ENCODE data around the gene PREX1. TPM values are rescaled to one million over a fixed set of nuclear protein-coding genes. Genes with fewer than 3 reads are reported as not detected.

The PREX1 gene
- total RNA-seq, 1 donor from 2014 or later = 17.7 TPM

DNA sequence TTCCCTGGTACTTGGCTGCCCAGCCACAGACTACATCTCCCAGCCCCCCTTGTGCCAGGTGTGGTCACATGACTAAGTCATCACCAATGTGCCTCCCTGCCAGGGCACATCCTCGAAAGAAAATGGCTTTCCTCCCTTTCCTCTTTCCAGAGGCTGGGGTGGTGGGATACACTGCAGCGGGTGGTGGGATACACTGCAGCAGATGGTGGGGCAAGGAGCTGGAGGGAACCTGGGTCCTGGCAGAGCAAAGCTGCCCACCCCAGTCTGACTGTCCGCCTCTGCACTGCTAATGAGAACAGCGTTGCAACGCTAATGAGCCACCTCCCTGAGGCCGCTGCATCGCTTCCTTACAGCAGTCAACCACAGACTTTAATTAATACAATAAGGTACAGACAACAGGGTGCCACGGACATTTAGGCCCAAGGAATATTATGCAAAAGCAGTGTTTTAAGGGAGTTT lies 125.3 kb downstream of the PREX1 start:
- H3K27me3 ChIP-seq = no peaks in the 10 kb centered on the region
- H3K9me3 ChIP-seq = no peaks in the 10 kb centered on the region
- H3K36me3 ChIP-seq = no peaks in the 10 kb centered on the region
- DNase-seq (ENCODE audit: extremely low spot score in 2 of 2) = no peak
- no peak overlapping the region for H3K4me3 ChIP-seq
- H3K27ac ChIP-seq = no peak overlapping the region
- H3K4me1 ChIP-seq = peaks cover 10% of the 10 kb centered on the region
- TF ChIP-seq, protein P1, sequence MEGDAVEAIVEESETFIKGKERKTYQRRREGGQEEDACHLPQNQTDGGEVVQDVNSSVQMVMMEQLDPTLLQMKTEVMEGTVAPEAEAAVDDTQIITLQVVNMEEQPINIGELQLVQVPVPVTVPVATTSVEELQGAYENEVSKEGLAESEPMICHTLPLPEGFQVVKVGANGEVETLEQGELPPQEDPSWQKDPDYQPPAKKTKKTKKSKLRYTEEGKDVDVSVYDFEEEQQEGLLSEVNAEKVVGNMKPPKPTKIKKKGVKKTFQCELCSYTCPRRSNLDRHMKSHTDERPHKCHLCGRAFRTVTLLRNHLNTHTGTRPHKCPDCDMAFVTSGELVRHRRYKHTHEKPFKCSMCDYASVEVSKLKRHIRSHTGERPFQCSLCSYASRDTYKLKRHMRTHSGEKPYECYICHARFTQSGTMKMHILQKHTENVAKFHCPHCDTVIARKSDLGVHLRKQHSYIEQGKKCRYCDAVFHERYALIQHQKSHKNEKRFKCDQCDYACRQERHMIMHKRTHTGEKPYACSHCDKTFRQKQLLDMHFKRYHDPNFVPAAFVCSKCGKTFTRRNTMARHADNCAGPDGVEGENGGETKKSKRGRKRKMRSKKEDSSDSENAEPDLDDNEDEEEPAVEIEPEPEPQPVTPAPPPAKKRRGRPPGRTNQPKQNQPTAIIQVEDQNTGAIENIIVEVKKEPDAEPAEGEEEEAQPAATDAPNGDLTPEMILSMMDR (IDR thresholded peaks at IDR 0.05) = no peak
- TF ChIP-seq POLR2AphosphoS5 (IDR thresholded peaks at IDR 0.05; ENCODE audit: insufficient read depth in 1 of 2, low read depth in 1 of 2) (no peak), POLR2A (IDR thresholded peaks at IDR 0.05) (no peak)
- intact Hi-C loops (cut with DNase I) = no loop called here

DNA sequence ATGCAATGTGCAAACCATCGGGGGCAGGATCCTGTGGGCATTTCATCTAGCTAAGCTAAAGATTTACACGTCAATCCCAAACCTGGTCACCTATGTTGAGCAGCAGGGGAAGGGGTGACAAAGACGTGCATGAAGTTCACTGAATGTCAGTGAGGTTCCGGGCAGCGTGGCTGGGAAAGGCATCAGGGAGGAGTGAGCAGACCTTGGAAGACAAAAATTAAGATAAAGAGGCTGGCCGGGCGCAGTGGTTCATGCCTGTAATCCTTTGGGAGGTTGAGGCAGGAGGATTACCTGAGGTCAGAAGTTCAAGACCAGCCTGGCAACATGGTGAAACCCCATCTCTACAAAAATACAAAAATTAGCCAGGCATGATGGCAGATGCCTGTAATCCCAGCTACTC lies 126.1 kb downstream of the PREX1 start:
- Histone ChIP-seq H3K27ac (no peak overlapping the region), H3K27me3 (no peaks in the 10 kb centered on the region), H3K36me3 (no peaks in the 10 kb centered on the region), H3K9me3 (no peaks in the 10 kb centered on the region), H3K4me1 (peaks cover 6% of the 10 kb centered on the region), H3K4me3 (no peak overlapping the region)
- intact Hi-C loops (cut with DNase I) = no loop called here
- TF ChIP-seq, protein P1 (IDR thresholded peaks at IDR 0.05) = no peak
- TF ChIP-seq POLR2AphosphoS5 (IDR thresholded peaks at IDR 0.05; ENCODE audit: insufficient read depth in 1 of 2, low read depth in 1 of 2) (no peak), POLR2A (IDR thresholded peaks at IDR 0.05) (no peak)
- DNase-seq (ENCODE audit: extremely low spot score in 2 of 2) = no peak

DNA sequence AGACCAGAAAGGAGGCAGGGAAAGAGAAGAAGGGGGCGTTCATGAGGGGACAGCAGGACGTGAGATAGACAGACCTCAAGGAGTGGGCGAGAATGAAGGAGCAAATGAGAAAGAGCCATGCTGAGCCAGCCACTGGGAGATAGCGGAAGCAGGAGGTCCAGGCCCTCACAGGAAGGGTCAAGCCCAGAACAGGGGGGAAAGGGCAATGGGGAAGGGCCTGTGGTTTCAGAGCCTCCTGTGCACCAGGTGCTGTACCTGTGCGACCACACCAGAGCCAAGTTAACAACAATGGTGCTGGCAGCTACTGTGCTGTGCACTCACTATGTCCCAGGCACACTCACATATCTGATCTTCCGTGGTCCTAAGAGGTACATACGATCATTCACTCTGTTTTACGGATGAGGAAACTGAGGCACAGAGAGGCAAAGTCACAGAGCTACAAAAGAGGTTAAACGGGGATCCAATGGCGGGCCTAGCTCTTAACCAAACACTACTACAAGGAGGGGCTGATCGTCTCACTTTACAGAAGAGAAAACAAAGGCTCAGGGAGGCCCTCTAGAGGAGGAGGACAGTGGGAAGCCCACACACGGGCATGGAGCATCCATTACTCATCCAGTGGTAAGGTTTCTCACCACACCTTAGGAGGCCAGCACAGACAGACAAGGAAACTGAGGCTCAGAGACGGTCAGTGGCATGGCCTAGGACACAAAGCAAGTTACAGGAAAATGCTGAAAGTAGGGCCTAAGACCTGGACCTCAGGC lies 129.1 kb downstream of the PREX1 start:
- H3K4me1 ChIP-seq = no peaks in the 10 kb centered on the region
- no peaks in the 10 kb centered on the region for H3K36me3 ChIP-seq
- intact Hi-C loops (cut with DNase I) = no loop called here
- H3K4me3 ChIP-seq = no peak overlapping the region
- no peaks in the 10 kb centered on the region for H3K27me3 ChIP-seq
- TF ChIP-seq POLR2AphosphoS5 (IDR thresholded peaks at IDR 0.05; ENCODE audit: insufficient read depth in 1 of 2, low read depth in 1 of 2) = no peak
- TF ChIP-seq, protein P1 (IDR thresholded peaks at IDR 0.05) = no peak
- TF ChIP-seq POLR2A (IDR thresholded peaks at IDR 0.05) = no peak
- no peak for DNase-seq (ENCODE audit: extremely low spot score in 2 of 2)
- no peaks in the 10 kb centered on the region for H3K9me3 ChIP-seq
- no peak overlapping the region for H3K27ac ChIP-seq

DNA sequence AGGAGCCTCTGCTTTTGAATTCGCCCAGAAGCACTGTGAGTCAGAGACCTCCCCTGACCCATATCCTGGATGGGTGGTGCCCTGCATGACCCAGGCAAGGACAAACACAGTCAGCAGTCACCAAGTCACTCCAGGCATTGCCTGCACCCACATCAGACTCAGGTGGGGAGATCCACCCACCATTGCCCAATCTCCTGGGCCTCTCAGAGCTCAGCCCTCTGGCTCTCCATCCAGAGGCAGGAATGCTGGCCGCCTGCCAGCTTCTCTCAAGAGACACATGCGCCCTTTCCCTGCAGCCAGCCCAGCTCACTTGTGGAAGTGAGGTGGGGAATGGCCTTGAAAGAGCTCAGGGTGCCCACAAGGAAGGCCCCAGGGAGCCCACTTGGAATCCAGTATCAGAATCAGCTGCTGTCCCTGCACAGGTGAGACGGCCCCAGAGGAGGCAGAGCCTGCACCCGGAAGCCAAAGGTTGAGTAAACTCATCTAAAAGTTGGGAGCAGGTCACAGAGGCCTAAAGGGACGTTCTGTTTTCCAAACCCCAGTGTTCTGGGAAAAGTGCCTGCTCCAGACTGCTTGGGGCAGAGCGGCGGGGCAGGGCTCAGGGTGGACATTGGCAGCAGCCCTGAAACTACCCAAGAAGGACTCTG lies 129.8 kb downstream of the PREX1 start:
- Histone ChIP-seq H3K4me1 (no peaks in the 10 kb centered on the region), H3K27ac (no peak overlapping the region), H3K4me3 (no peak overlapping the region), H3K27me3 (no peaks in the 10 kb centered on the region), H3K36me3 (no peaks in the 10 kb centered on the region), H3K9me3 (no peaks in the 10 kb centered on the region)
- intact Hi-C loops (cut with DNase I) = no loop called here
- no peak for DNase-seq (ENCODE audit: extremely low spot score in 2 of 2)
- TF ChIP-seq POLR2AphosphoS5 (IDR thresholded peaks at IDR 0.05; ENCODE audit: insufficient read depth in 1 of 2, low read depth in 1 of 2) (no peak), POLR2A (IDR thresholded peaks at IDR 0.05) (no peak)
- TF ChIP-seq, protein P1 (IDR thresholded peaks at IDR 0.05) = no peak

DNA sequence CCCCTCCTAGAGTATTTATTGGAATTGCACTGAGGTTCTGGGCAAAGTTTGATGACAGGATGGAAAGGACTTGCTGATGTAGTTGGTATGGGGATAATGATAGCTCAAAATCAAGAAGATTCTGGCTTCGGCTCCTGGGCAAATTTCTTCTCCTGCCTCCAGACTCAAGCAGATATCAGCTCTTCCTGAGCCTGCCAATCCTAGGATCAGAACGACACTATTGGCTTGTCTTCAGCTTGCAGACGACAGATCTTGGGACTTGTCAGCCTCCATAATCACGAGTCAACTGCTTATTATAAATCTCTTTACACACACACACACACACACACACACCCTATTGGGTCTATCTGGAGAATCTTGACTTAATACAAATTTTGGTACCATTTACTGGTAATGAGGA lies 131.1 kb downstream of the PREX1 start:
- no peaks in the 10 kb centered on the region for H3K9me3 ChIP-seq
- no peak overlapping the region for H3K27ac ChIP-seq
- intact Hi-C loops (cut with DNase I) = no loop called here
- H3K4me1 ChIP-seq = no peaks in the 10 kb centered on the region
- no peaks in the 10 kb centered on the region for H3K36me3 ChIP-seq
- H3K4me3 ChIP-seq = no peak overlapping the region
- no peak for DNase-seq (ENCODE audit: extremely low spot score in 2 of 2)
- TF ChIP-seq POLR2A (IDR thresholded peaks at IDR 0.05) (no peak), POLR2AphosphoS5 (IDR thresholded peaks at IDR 0.05; ENCODE audit: insufficient read depth in 1 of 2, low read depth in 1 of 2) (no peak)
- TF ChIP-seq, protein P1 (IDR thresholded peaks at IDR 0.05) = no peak
- H3K27me3 ChIP-seq = no peaks in the 10 kb centered on the region

Measured in vagina (tissue), 2 donors.